ENCODE results near the gene HNRNPUL1. TPM values are rescaled to one million over a fixed set of nuclear protein-coding genes. Genes with fewer than 3 reads are reported as not detected.

The HNRNPUL1 gene
- total RNA-seq, 1 experiment from 2014 or later: 315 TPM

- H2BK15ac ChIP-seq (ENCODE audit: low read depth, low read length): no peak overlapping the region
- H4K20me1 ChIP-seq (ENCODE audit: control insufficient read depth, insufficient read depth, insufficient read length): no peaks in the 10 kb centered on the region
- H2BK12ac ChIP-seq (ENCODE audit: insufficient read length, low read depth, low read length): no peak overlapping the region
- no peak overlapping the region for H2AFZ ChIP-seq (ENCODE audit: low read length)
- peaks cover 1% of the 10 kb centered on the region; the same call in 1 of the 2 replicates for H3K27me3 Mint-ChIP-seq (ENCODE audit: low read depth)
- H4K8ac ChIP-seq (replicated peaks; ENCODE audit: insufficient read length, low read depth, low read length): no peak overlapping the region
- no peak overlapping the region for H3T11ph ChIP-seq (ENCODE audit: low read length)
- H3K27ac Mint-ChIP-seq: peak overlapping the region; percentile 38 to 91 (median 78); a peak in 6 of 7 replicates
- no peak overlapping the region for H3K27ac ChIP-seq (ENCODE audit: insufficient read length, low read depth, low read length)
- no peak overlapping the region for H2AK5ac ChIP-seq (ENCODE audit: insufficient read length, low read length)
- no peak overlapping the region for H3K14ac ChIP-seq (ENCODE audit: insufficient read depth, low read length)
- H2BK20ac ChIP-seq (ENCODE audit: low read depth, low read length, poor library complexity, severe bottlenecking): no peak overlapping the region
- H2BK5ac ChIP-seq (ENCODE audit: insufficient read length, low read length): no peak overlapping the region
- H3K9me3 Mint-ChIP-seq: no peaks in the 10 kb centered on the region
- H3K4ac ChIP-seq (ENCODE audit: low read depth, low read length): no peak overlapping the region
- H4K91ac ChIP-seq (ENCODE audit: insufficient read length, low read depth, low read length): no peak overlapping the region
- H3K4me1 Mint-ChIP-seq: peaks cover 46 to 49% of the 10 kb centered on the region in 2 experiments
- H2BK120ac ChIP-seq (ENCODE audit: low read depth, low read length, poor library complexity, severe bottlenecking): no peak overlapping the region
- no peak overlapping the region for H3K23ac ChIP-seq (ENCODE audit: insufficient read length, low read depth, low read length)
- no peak for TF ChIP-seq CTCF (conservative IDR thresholded peaks at IDR 0.05)
- no peak overlapping the region for H3K4me2 ChIP-seq (ENCODE audit: insufficient read depth, insufficient read length, low read length)
- no peaks in the 10 kb centered on the region for H3K79me2 ChIP-seq (ENCODE audit: insufficient read depth, low read length)
- peak overlapping the region in 1 of 2 experiments; percentile 31; a peak in 1 of 5 replicates for H3K4me3 Mint-ChIP-seq
- H3K27me3 ChIP-seq (ENCODE audit: insufficient read depth, low read length): no peaks in the 10 kb centered on the region
- no peak overlapping the region for H3K9ac ChIP-seq (ENCODE audit: extremely low read depth, insufficient read length, low read length)
- WGBS (ENCODE audit: extremely low coverage, insufficient read length, low lambda C conversion rate): no CpG with 5 or more reads among the region's 7 CpGs
- H3K18ac ChIP-seq (ENCODE audit: insufficient read length, low read depth, low read length): no peak overlapping the region
- peaks cover 12% of the 10 kb centered on the region; the same call in 1 of the 2 replicates for H3K4me1 ChIP-seq (ENCODE audit: insufficient read depth, low read length)
- DNase-seq: no peak
- H3K79me1 ChIP-seq (ENCODE audit: insufficient read depth, low read depth, low read length, poor library complexity, severe bottlenecking): no peaks in the 10 kb centered on the region
- H4K5ac ChIP-seq (ENCODE audit: insufficient read length, low read depth, low read length): no peak overlapping the region
- H3K56ac ChIP-seq (ENCODE audit: insufficient read length, low read depth, low read length): no peak overlapping the region
- peaks cover 4 to 49% (median 34%) of the 10 kb centered on the region in 3 experiments for H3K36me3 Mint-ChIP-seq (ENCODE audit: insufficient read depth in 1 of 3, low read depth in 3 of 3)
- peaks cover 14% of the 10 kb centered on the region for H3K23me2 ChIP-seq (ENCODE audit: insufficient read length, low read depth, low read length, poor library complexity, severe bottlenecking)
- no peaks in the 10 kb centered on the region for H3K9me3 ChIP-seq (ENCODE audit: control insufficient read depth, low read depth, low read length)
Measured at GRCh38 chr19:41323023-41323422, 58.9 kb downstream of the HNRNPUL1 start.

All from H9 (cell line).